Right lung (tissue), 5 donors: ENCODE results near the gene LAG3. TPM values are rescaled to one million over a fixed set of nuclear protein-coding genes. Genes with fewer than 3 reads are reported as not detected.
A peak's percentile ranks its signal among the peaks of the same experiment; 100 is the strongest.

Source experiments
- DNase-seq, 2 donors: peaks; one replicate each; pipeline ENCODE4 v3.0.0-alpha.2; 2013
- polyA plus RNA-seq, 5 donors: library from polyadenylated mRNA; unstranded; fragments of 120-200 nt; gene quantifications; one replicate each; pipeline versions ENCODE4 v1.2.1 to v1.2.3, GENCODE V29; 2013; ENCODE audit warnings: inconsistent platforms in 1 of 5, low replicate concordance in 1 of 5; ENCODE audit not compliant: insufficient read length in 5 of 5, insufficient read depth in 1 of 5

The LAG3 gene
- polyA plus RNA-seq, 5 donors = 1.3 to 2.9 (median 1.7) TPM

DNA sequence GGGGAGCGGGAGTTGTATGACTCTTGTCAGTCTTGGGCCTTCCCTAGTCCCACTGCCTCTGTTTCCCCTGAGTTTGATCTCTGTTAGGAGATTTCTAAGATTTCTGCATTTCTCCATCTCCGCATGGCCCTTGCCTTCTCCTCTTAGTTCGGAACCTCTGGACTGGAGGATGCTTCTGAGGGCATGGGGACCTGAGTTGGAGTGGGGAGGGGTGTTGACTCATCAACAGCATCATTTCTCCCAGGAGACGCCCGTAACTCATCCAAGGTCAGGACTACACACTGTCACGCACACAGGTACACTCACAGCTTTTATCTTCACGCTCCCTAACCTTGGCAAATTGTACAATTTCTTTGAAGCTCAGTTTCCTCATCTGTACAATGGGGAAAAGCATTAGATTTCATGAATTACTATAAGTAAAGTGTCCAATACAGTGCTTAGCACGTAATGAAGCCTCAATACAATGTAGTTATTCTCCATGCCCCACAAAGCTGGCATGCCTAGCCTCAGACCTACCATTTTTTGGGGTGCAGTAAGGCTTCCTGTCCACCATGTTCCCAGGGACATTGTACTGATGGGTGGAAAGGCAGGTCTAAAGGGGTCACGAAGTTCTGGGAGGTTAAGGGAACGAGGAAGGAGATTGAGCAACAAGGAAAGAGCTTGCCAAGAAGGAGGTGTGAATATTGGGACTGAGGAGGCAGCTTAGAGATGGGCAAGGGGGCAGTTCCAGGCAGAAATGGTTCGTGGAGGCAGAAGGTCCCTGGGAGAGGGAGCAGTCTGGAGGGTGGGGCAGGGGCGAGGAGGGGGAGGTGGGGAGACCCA, 600 bp upstream of the LAG3 start:
- DNase-seq = no peak

DNA sequence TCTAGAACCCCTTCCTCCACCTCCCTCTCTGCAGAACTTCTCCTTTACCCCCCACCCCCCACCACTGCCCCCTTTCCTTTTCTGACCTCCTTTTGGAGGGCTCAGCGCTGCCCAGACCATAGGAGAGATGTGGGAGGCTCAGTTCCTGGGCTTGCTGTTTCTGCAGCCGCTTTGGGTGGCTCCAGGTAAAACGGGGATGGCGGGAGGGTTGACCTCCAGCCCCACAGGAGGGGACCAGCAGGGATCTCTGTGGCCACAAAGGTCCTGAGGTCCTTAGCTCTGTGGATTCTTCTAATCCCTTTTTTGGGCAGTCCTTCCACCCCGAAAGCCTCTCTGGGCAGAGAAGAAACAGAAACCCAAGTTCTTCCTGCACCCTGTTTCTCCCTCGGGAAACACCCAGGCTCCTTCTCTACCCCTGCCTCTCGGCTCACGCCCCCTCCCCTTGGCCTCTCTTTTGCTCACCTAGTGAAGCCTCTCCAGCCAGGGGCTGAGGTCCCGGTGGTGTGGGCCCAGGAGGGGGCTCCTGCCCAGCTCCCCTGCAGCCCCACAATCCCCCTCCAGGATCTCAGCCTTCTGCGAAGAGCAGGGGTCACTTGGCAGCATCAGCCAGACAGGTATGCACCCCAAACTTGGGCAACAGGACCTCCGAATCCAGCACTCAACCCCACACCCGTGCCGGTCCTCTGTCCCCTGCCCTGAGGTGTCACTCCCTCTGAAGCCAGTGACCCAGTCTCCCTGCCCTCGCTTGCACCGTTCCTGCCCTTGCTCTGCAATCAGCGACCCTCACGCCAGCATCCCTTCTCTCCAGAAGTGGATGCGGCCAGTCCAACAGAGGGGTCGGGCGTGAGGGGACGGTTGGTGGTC, 638 bp downstream of the LAG3 start:
- DNase-seq = no peak

DNA sequence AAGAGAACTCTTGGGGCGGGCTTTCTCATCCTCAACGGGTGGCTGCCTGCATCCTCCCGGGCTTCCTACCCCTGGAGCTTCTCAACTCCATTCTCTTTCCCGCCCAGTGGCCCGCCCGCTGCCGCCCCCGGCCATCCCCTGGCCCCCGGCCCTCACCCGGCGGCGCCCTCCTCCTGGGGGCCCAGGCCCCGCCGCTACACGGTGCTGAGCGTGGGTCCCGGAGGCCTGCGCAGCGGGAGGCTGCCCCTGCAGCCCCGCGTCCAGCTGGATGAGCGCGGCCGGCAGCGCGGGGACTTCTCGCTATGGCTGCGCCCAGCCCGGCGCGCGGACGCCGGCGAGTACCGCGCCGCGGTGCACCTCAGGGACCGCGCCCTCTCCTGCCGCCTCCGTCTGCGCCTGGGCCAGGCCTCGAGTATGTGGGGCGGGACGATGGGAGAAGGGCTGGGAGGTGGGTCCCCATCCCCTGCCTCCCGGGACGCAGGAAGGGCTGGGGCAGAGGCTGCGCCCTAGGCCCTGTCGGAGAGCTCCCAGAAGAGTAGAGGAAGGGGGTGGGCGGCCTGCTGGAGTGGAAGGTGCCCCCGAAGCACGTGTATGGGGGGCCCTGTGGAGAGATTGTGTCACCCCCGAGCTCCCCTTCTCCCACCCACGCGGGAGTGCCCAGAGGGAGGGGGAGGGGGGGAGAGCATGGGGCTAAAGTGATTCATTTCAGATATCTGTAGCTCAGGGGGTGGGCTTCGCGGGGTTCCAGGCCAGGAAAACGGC, 1.5 kb downstream of the LAG3 start:
- no peak for DNase-seq

DNA sequence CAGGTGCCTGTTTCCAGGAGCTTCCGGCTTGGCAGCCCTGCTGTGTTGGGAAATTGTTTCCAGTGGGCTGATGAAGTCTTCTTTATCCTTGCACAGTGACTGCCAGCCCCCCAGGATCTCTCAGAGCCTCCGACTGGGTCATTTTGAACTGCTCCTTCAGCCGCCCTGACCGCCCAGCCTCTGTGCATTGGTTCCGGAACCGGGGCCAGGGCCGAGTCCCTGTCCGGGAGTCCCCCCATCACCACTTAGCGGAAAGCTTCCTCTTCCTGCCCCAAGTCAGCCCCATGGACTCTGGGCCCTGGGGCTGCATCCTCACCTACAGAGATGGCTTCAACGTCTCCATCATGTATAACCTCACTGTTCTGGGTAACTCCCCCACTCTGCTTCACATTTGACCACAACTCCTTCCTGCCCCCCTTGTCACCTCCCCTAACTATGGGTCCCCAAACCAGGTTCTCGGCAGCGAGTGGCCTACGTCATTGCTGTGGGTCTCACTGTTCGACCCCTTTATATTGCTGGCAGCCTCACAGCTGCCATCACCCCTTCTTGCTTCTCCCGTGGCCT, 2.3 kb downstream of the LAG3 start:
- no peak for DNase-seq

DNA sequence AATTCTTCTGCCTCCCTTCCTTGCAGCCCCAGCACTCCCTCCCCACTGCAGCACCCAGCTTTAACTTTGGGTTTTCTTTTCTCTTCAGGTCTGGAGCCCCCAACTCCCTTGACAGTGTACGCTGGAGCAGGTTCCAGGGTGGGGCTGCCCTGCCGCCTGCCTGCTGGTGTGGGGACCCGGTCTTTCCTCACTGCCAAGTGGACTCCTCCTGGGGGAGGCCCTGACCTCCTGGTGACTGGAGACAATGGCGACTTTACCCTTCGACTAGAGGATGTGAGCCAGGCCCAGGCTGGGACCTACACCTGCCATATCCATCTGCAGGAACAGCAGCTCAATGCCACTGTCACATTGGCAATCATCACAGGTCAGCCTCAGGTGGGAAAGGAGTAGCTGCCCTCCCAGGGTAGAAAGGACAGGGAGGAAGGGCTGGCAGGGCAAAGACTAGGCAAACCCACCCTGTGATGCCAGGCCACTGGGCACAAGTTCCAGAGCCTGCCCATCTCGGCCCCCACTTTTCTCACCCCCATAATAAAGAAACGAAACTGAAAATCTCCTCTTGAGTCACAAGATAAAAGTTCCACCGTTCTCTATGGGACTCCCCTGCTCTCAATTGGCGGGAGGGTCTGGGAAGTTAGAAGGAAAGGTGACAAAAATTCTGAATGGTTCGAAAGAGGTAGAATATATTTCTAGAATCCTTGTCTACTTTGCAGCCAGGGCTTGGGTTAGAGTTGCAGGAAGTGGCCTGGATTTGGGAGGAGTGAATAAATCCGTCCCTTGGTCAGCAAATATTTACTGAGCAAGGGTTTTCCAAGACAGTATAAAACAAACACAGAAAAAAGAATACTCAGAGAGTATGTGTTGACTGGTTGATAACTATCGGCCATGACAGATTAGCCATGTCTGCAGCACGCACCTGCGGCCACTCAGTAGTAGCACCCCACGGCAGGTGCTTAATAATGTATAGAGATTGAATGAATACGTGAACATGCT, 3.2 kb downstream of the LAG3 start:
- DNase-seq = no peak

DNA sequence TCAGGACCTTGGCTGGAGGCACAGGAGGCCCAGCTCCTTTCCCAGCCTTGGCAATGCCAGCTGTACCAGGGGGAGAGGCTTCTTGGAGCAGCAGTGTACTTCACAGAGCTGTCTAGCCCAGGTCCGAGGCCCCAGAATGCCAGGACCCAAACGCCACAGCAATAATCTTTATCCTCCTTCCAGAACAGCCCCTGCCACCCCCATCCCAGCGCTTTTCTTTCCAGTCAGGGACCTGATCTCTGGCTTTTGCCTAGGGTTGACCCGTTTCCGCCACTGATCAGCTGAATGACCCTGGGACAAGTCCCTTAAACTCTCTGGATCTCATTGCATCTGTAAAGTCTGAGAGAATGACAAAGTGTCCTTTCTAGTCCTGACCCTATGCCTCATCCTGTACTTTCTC, 5.1 kb downstream of the LAG3 start:
- no peak for DNase-seq

DNA sequence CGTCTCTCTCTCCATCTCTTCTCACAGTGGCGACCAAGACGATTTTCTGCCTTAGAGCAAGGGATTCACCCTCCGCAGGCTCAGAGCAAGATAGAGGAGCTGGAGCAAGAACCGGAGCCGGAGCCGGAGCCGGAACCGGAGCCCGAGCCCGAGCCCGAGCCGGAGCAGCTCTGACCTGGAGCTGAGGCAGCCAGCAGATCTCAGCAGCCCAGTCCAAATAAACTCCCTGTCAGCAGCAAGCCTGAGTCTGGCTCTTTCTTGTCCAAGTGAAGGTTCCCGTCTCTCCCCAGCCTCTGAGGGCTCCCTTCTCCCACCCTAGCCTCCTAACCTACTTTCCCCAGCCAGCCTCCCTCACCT, 5.9 kb downstream of the LAG3 start:
- DNase-seq = no peak

DNA sequence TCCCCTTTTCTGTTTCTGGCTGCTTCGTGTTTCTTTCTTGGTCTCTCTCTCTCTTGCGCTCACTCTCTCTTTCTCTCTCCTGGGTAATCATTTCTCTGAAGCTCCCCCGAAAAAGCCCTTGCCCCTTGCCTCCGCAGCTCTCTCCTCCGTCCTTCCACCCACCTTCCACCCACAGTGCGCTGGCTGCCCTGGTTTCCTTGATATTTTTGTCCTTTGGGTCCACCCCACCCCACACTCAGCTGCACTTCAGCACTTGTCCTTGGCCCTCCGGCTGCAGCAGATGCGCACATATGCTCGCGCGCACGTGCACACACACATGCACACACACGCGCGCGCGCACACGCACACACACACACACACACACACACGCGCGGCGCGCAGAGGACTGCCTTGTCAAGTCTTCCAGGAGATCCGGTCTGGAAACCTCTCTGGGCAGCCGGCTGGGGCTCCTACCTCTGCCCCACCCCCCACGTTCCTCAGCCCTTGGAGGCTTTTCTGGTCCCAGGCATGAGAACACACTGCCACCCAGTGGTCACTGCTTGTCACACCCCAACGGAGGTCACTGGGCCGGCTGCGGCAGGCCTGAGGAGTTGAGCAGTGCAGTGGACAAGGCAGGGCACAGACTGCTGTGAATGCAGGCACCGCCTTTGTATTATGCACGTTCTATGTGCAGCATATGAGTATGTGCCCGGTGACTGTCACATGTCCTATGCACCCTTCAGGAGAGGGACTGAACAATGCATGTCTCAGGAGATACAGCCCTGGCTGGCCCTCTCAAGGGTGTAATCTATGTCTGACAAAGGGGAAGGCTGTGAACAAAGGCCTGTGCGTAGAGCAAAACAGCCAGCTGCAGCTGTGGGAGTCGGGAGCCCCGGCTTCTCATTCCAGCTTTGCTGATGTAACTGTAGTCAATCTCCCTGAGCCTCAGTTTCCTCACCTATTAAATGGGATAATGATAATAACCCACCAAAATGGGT, 6.5 kb downstream of the LAG3 start:
- peak; percentile 90 to 94 for DNase-seq

DNA sequence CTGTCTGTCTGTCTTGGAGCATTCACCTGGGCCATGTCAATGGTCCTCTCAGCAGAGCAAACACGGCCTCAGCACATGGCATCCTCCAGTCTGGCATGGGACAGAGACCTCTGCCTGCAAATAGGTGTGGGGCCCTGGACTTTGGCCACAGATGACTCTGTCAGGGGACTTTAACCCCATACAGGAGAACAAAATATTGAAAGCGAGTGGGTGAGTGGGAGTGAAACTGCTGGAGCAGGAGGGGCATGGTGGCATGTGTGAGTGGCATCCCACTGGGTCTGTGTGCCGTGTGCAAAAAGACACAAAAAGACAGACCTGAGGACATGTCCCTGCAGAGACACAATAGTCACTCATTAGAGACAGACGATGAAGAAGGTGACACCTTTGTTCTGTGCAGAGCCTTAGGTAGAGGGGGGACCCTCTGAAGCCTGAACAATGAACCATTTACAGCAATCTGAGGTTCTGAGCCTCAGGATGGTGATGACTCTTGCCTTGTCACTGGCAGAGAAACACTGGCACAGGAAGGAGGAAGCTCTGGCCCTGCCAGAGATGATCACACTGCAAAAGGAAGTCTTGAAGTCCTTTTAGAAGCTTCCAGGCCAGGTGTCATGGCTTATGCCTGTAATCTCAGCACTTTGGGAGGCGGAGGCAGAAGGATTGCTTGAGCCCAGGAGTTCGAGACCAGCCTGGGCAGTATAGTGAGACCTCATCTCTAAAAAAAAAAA, 7.5 kb downstream of the LAG3 start:
- DNase-seq = no peak

DNA sequence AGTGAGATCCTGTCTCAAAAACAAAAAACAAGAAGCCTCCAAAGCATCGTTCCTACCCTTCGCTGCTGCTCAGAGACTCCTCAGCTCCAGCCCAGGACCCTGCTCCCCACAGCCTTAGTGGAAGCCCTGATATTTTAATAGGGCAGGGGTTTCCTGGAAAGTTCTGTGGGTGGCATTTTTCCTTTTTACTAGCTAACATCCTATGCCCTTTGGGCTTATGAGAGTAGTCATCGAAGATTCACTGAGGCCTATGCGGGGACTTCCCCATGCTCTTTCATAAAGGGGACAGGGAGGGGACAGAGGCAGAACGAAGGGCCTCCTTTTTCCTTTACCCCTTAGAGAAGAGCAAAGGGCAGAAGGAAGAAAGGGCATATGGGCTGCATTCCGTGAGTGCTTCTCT, 8.3 kb downstream of the LAG3 start:
- no peak for DNase-seq

DNA sequence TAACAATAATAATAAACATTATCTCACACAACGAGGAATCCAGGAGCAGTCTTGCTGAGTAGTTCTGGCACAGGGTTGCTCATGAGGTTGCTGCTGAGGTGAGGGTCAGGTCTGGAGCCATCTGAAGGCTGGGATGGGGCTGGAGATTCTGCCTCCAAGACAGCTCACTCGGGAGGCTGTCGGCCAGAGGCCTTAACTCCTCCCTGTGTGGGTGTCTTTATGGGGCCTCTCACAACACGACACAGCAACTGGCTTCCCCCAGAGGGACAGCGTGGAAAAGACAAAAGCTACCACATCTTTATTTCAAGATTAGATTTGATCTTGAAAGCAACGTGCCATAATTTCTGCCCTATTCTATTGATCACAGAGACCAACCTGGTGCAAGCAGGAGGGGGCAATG, 9.8 kb downstream of the LAG3 start:
- no peak for DNase-seq

DNA sequence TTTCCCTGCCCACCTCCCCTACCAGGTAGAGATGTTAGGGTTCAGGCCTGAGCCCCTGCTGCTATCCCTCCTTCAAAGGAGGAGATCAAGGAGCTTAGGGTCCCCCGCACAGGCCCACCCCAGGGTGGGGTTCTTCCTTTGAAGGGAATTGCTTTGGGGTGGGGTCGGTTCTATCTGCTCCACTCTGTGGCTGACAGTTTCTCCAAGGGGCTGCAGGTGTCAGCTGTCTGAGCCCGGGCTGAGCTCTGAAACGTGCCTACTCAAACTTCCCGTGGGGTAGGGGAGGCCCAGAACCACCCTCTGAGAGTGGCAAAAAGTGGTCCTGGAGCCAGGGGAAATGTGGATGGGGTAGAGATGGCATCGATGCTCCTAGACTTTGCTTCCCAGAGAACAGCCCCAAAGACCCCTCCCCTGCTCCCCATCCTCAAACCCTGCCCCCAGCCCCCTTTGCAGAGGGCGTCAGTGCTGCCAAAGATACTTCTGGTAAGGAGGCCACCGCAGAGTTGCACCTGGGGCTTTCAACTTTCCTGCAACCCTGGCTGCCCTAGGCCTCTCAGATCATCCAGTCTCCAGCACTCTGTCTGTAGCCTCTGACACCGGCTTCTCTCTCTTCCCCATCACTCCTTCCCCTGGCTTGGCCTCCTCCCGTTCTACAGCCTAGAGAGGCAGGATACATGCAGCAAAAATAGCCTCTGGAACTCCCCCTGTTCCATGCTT, 10.7 kb downstream of the LAG3 start:
- no peak for DNase-seq

DNA sequence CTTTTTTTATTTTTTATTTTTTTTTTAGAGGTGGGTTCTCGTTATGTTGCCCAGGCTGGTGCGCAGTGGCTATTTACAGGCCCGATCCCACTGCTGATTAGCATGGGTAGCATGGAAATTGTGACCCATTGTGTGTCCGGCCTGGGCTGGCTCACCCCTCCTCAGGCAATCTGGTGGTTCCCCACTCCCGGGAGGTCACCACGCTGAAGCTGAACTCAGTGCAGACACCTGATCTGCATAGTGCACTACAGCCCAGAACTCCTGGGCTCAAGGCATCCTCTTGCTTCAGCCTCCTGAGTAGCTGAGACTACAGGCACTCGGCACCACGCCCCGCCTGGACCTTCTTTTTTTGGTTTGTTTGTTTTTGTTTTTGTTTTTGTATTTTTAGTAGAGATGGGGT, 11.5 kb downstream of the LAG3 start:
- no peak for DNase-seq

DNA sequence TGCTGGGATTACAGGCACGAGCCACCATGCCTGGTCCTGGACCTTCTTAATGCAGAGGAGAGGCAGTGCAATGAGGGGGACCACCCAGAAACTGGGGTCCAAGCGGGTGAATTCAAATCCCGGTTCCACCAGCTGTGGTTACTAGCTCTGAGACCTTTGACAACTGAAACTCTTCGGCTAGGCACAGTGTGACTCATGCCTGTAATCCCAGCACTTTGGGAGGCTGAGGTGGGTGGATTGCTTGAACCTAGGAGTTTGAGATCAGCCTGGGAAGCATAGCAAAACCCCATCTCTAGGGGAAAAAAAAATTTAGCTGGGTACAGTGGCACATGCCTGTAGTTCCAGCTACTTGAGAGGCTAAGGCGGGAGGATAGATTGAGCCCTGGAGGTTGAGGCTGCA, 12.0 kb downstream of the LAG3 start:
- no peak for DNase-seq

DNA sequence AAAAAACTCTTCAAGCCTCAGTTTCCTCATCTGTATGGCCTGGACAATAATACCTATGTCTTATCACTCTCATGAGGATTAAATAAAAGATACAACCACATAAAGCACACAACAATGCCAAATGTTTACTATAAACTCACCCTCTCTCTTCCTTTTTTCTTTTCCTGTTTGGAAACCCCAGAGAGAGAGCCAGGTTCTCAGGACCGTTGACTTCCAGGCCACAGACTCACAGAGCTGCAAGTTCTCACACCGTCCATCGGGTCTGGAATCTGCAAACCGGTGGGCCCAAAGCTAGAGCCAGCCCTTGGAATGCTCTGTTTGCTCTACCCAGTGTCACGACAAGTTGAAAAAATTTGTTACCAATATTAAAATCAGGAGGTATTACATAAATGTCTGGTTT, 12.4 kb downstream of the LAG3 start:
- no peak for DNase-seq

DNA sequence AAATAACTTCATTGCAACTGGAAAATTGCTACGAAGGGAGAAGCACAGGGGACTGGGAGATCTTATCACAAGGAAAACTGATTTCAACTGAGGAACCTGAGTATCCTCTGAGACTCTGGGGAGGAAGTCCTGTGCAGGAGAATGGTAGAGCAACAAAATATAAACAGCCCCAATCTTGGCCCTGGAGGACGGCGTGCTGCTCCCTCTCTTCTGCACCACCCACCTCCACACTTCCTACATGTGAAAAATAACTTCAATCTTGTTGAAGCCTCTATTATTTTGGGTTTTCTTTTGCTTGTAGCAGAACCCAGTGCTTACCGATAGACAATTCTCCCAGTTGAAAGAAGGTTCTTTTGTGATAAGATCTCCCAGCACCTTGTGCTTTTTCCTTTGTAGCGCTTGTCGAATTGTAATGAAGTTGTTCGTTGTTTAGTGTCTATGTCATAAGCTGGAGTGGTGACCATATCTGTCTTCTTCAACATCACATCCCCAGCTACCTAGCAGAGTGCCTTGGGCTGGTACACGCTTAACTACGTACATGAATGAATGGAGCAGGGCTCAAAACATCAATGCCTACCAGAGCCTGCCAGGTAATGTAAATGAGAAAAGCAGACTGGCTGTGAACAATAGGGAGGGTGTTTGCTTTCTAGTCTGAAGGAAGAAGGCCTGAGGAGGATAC, 14.2 kb downstream of the LAG3 start:
- DNase-seq = no peak

DNA sequence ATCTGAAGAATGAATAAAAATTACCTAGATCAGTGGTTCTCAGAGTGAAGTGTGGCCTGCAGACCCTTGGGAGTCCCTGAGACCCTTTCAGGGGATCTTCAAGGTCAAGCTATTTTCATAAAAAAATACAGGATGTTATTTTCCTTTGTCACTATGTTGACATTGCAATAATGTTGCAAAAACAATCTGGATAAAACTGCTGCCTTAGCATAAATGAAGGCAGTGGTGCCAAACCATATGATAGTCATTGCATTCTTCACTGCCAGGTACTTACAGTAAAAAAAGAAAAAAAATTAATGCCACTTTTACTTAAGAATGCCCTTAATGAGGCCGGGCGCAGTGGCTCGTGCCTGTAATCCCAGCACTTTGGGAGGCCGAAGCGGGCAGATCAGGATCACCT, 15.0 kb downstream of the LAG3 start:
- DNase-seq = no peak
